CD4-positive, alpha-beta T cell treated with Interleukin-15 for 1 hour (primary cell): ENCODE measurements around the gene WDFY1.

Source experiments
- DNase-seq: peaks from one replicate; pipeline ENCODE4 v3.0.0-alpha.2; 2020

WDFY1 gene

GRCh38 chr2:223928113-223929006 lies 16.8 kb downstream of the WDFY1 start:
- no peak for DNase-seq

- DNase-seq: no peak
Observed at GRCh38 chr2:223925106-223925505, 20.0 kb downstream of the WDFY1 start.

- DNase-seq: no peak
Observed at GRCh38 chr2:223923976-223924375, 21.2 kb downstream of the WDFY1 start.

GRCh38 chr2:223922308-223922707 lies 22.8 kb downstream of the WDFY1 start:
- DNase-seq: no peak

GRCh38 chr2:223921204-223921603 lies 23.9 kb downstream of the WDFY1 start:
- no peak for DNase-seq

- no peak for DNase-seq
Observed at GRCh38 chr2:223920109-223920508, 25.0 kb downstream of the WDFY1 start.

- no peak for DNase-seq
Observed at GRCh38 chr2:223918671-223919134, 26.4 kb downstream of the WDFY1 start.

- no peak for DNase-seq
Observed at GRCh38 chr2:223916181-223916920, 28.8 kb downstream of the WDFY1 start.

- DNase-seq: no peak
Observed at GRCh38 chr2:223915071-223915470, 30.1 kb downstream of the WDFY1 start.

GRCh38 chr2:223914324-223914723 lies 30.8 kb downstream of the WDFY1 start:
- no peak for DNase-seq

- no peak for DNase-seq
Observed at GRCh38 chr2:223909001-223909741, 36.0 kb downstream of the WDFY1 start.

- no peak for DNase-seq
Observed at GRCh38 chr2:223908304-223908998, 36.7 kb downstream of the WDFY1 start.

- no peak for DNase-seq
Observed at GRCh38 chr2:223905996-223906395, 39.1 kb downstream of the WDFY1 start.

GRCh38 chr2:223901854-223902253 lies 43.3 kb downstream of the WDFY1 start:
- no peak for DNase-seq

- no peak for DNase-seq
Observed at GRCh38 chr2:223901311-223901710, 43.8 kb downstream of the WDFY1 start.

- no peak for DNase-seq
Observed at GRCh38 chr2:223900531-223900930, 44.6 kb downstream of the WDFY1 start.

- no peak for DNase-seq
Observed at GRCh38 chr2:223900066-223900465, 45.1 kb downstream of the WDFY1 start.

GRCh38 chr2:223897669-223898330 lies 47.3 kb downstream of the WDFY1 start:
- DNase-seq: no peak

GRCh38 chr2:223896833-223897311 lies 48.3 kb downstream of the WDFY1 start:
- peak; percentile 46 for DNase-seq

- DNase-seq: no peak
Observed at GRCh38 chr2:223894968-223895367, 50.2 kb downstream of the WDFY1 start.

GRCh38 chr2:223894009-223894408 lies 51.1 kb downstream of the WDFY1 start:
- no peak for DNase-seq

- no peak for DNase-seq
Observed at GRCh38 chr2:223890721-223891120, 54.4 kb downstream of the WDFY1 start.
